Colonic mucosa (tissue), 4 donors: Measurements from ENCODE around the gene CBARP. TPM values are rescaled to one million over a fixed set of nuclear protein-coding genes. Genes with fewer than 3 reads are reported as not detected.
A peak's percentile ranks its signal among the peaks of the same experiment; 100 is the strongest.

Source experiments
- DNase-seq: peaks from one replicate; pipeline ENCODE4 v3.0.0-alpha.2; 2020
- H3K27ac ChIP-seq: fragments of 200-600 bp; one replicate; pipeline ENCODE4 v1.8.0; 2021
- H3K27me3 ChIP-seq: fragments of 200-600 bp; one replicate; pipeline ENCODE4 v1.8.0; 2021
- H3K36me3 ChIP-seq: fragments of 200-600 bp; one replicate; pipeline ENCODE4 v1.8.0; 2021
- H3K4me1 ChIP-seq: fragments of 200-600 bp; one replicate; pipeline ENCODE4 v1.8.0; 2021; ENCODE audit warnings: mild to moderate bottlenecking
- H3K4me3 ChIP-seq: fragments of 200-600 bp; one replicate; pipeline ENCODE4 v1.8.0; 2021
- H3K9ac ChIP-seq, 2 donors: one replicate each; pipeline ENCODE4 v1.7.0; 2013; ENCODE audit warnings: control low read depth in 2 of 2, low read depth in 2 of 2, low read length in 2 of 2
- H3K9me3 ChIP-seq: fragments of 200-600 bp; one replicate; pipeline ENCODE4 v1.8.0; 2021
- CTCF ChIP-seq: fragments of 200-600 bp; IDR thresholded peaks from one replicate; pipeline ENCODE4 v1.8.0; 2022; ENCODE audit warnings: antibody characterized with exemption, mild to moderate bottlenecking
- intact Hi-C: fragments of 100-400 bp; cut with DNase I; formaldehyde crosslinking; loops from one replicate; pipeline ENCODE4 v1.14.1; 2022
- total RNA-seq, 2 donors: library from RNA; stranded (reverse); fragmentation: NEBNext Ultra II Directional in 1 of 2; extraction: Animal tissue kit (Norgen Biotek cat#: 25700) in 1 of 2; gene quantifications; one replicate each; pipeline ENCODE4 v1.2.1, GENCODE V29; 2021
- donor health status: healthy.
- donor health status: DM: no; HTN: no; CAD: no.
- donor health status: DM: no; HTN: no; CAD: no.

Gene CBARP
- total RNA-seq, 2 donors from 2014 or later = 0.22 to 0.48 TPM

GRCh38 chr19:1229056-1229923 is 8.5 kb downstream of the CBARP start:
- H3K9me3 ChIP-seq = no peaks in the 10 kb centered on the region
- H3K9ac ChIP-seq = no peak overlapping the region
- peaks cover 4% of the 10 kb centered on the region for H3K36me3 ChIP-seq
- no peak for TF ChIP-seq CTCF
- peaks cover 8% of the 10 kb centered on the region for H3K27me3 ChIP-seq
- DNase-seq = no peak
- peaks cover 16% of the 10 kb centered on the region for H3K4me1 ChIP-seq
- intact Hi-C loops = no loop called here
- no peak overlapping the region for H3K4me3 ChIP-seq
- no peak overlapping the region for H3K27ac ChIP-seq

GRCh38 chr19:1228161-1228957 is 9.4 kb downstream of the CBARP start:
- Histone ChIP-seq H3K4me3 (no peak overlapping the region), H3K27me3 (no peaks in the 10 kb centered on the region), H3K36me3 (peaks cover 13% of the 10 kb centered on the region), H3K27ac (no peak overlapping the region), H3K9me3 (no peaks in the 10 kb centered on the region), H3K9ac (no peak overlapping the region), H3K4me1 (peaks cover 8% of the 10 kb centered on the region)
- intact Hi-C loops = no loop called here
- TF ChIP-seq CTCF = no peak
- no peak for DNase-seq

- H3K4me3 ChIP-seq = no peak overlapping the region
- H3K9me3 ChIP-seq = no peaks in the 10 kb centered on the region
- TF ChIP-seq CTCF = no peak
- DNase-seq = peak; percentile 69
- H3K4me1 ChIP-seq = no peaks in the 10 kb centered on the region
- no peak overlapping the region for H3K9ac ChIP-seq
- H3K27me3 ChIP-seq = no peaks in the 10 kb centered on the region
- no peak overlapping the region for H3K27ac ChIP-seq
- peaks cover 22% of the 10 kb centered on the region for H3K36me3 ChIP-seq
- intact Hi-C loops = no loop called here
These were observed 10.3 kb downstream of the CBARP start for GRCh38 chr19:1227304-1228054.

DNA sequence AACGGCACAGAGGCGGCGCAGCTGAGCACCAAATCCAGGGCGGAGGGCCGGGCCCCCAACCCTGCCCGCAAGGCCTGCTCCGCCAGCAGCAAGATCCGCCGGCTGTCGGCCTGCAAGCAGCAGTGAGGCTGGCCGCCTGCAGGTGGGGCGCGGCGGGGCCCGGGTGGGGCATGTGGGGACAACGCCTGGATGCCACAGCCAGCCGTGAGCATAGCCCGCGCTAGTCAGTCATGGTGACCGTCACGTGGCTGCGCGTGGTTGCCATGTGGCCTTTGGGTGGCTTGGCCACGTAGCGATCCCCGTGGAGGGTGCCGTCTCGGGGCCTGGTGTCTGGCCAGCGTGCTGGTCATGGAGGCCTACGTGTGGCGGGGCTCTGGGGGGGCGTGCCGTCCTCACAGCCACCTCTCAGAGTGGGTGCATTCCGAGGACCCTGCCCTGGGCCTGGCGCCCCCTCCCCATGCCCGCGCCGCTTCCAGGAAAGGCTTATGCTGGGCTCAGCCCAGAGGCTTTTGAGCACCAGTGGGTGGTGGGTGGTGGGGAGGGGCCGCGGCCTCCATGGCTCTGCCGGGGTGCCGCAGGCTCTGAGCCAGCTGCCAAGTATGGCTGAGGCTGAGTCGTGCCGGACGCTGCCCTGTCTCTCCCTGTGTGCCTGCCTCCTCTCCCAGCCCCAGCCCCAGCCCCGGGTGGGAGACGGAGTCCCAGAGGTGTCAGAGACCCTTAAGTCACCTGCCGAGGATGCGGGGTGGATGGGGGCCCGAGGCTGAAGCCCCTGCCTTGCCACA is 11.1 kb downstream of the CBARP start:
- no peaks in the 10 kb centered on the region for H3K27me3 ChIP-seq
- no peaks in the 10 kb centered on the region for H3K9me3 ChIP-seq
- DNase-seq = no peak
- H3K4me3 ChIP-seq = no peak overlapping the region
- intact Hi-C loops = no loop called here
- H3K4me1 ChIP-seq = no peaks in the 10 kb centered on the region
- TF ChIP-seq CTCF = no peak
- peaks cover 28% of the 10 kb centered on the region for H3K36me3 ChIP-seq
- H3K27ac ChIP-seq = no peak overlapping the region
- no peak overlapping the region for H3K9ac ChIP-seq

DNA sequence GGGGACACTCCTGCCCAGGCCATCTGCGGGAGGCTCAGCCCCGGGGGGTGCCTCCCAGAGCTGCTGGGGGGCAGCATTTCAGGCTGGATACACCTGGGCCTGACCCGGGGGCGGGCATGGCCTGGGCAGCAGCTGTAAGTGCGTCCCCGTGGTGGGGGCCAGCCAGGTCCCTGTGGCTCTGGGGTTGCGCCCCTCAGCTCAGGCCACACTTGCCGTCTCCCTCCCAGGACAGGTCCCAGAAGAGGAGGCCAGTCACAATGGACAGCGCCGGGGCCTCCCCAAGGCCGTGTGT is 11.6 kb downstream of the CBARP start:
- Histone ChIP-seq H3K9me3 (no peaks in the 10 kb centered on the region), H3K36me3 (peaks cover 31% of the 10 kb centered on the region), H3K4me1 (no peaks in the 10 kb centered on the region), H3K4me3 (no peak overlapping the region), H3K9ac (no peak overlapping the region), H3K27ac (no peak overlapping the region), H3K27me3 (no peaks in the 10 kb centered on the region)
- no peak for TF ChIP-seq CTCF
- intact Hi-C loops = no loop called here
- no peak for DNase-seq
